Fibroblast of skin of right quadriceps (primary cell): ENCODE measurements around the gene CENPA.
"Not testable (repeated sequence)": the region's sequence is repeated elsewhere in the genome, so short reads cannot be mapped to it uniquely, and the experiment has no call there.

ENCODE experiments used
- DNase-seq: peaks from one replicate; pipeline ENCODE4 v3.0.0-alpha.2; 2013

Gene CENPA

GRCh38 chr2:26785431-26786206 lies at the start of gene CENPA:
TSS of gene CENPA (plus strand) at chr2:26786056. CDS start at chr2:26786197, 141 bp downstream.
- peak; percentile 100 for DNase-seq

- DNase-seq = no peak
Measured at GRCh38 chr2:26737221-26737620, 48.6 kb upstream of the CENPA start.

GRCh38 chr2:26738481-26738880 lies 47.4 kb upstream of the CENPA start:
- DNase-seq = no peak

- DNase-seq = no peak
Measured at GRCh38 chr2:26739514-26739913, 46.3 kb upstream of the CENPA start.

DNA sequence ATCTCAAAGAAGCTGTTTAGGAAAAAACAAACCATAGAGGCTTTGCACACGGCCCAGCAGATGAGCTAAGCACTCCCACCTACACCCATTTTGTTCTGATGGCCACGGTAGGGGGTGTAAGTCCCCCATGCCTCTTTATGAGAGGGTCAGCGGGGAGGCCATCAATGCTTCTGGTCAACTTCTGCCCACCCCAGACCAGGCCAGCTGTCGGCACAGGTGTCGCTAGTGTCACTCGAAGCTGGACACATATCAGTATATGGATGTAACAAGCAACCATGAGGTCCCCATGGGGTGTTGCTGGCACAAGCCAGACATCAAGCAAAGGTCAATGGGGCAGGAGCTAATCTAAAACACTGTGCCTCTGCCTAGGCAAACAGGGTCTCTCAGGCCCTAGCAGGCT lies 45.5 kb upstream of the CENPA start:
- DNase-seq = no peak

GRCh38 chr2:26740890-26741302 lies 45.0 kb upstream of the CENPA start:
- DNase-seq = no peak

DNA sequence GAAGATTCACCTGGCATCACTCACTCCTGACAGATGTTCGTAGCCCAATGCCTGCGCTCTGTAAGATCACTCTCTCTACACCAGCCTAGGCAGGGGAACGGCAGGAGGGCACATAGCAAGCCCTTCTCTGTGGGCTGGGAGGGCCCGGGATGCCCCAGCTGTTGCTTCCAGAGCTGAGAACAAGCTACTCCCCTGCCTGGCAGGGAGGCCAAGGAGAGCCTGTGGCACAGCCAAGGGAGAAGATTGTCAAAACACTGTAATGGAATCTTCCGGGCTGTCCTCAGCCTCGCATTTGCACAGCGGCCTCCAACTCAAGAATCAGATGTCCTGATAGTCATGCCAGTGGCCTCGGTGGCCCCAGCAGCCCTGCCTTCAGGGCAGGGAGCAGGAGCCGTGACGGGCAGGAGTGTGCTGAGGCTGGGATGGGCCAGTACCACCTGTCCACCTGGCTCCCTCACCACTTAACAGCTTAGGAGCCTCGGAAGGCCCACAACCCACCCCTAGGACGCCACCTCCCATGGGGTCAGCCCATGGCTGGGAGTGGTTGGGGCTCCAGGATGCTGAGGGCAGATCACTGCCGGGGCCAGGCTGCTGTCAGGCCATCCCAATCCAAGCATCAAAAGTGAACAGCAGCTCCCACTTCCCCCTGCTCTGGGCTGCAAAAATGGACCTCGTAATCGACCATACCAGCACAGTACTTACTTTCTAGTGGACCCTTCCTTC lies 43.6 kb upstream of the CENPA start:
- DNase-seq = no peak

- no peak for DNase-seq
Measured at GRCh38 chr2:26743852-26744251, 42.0 kb upstream of the CENPA start.

DNA sequence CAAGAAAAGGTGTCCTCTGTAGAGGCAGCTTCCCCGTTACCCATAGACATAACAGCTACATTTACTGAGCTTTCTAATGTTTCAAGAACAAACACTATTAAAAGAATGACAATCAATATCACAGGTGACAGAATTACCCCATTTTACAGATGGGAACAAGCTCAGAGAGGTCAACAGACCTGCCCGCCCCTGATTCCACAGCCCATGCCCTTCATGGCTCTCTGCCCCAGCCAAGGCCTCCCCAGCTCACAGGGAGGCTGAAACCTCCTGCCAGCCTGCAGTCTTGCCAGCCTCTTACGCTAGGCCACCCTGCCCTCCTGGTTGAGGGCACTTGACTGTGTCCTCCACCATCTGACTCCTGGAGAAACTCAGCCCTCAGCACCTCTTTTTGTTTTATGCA lies 40.9 kb upstream of the CENPA start:
- no peak for DNase-seq

DNA sequence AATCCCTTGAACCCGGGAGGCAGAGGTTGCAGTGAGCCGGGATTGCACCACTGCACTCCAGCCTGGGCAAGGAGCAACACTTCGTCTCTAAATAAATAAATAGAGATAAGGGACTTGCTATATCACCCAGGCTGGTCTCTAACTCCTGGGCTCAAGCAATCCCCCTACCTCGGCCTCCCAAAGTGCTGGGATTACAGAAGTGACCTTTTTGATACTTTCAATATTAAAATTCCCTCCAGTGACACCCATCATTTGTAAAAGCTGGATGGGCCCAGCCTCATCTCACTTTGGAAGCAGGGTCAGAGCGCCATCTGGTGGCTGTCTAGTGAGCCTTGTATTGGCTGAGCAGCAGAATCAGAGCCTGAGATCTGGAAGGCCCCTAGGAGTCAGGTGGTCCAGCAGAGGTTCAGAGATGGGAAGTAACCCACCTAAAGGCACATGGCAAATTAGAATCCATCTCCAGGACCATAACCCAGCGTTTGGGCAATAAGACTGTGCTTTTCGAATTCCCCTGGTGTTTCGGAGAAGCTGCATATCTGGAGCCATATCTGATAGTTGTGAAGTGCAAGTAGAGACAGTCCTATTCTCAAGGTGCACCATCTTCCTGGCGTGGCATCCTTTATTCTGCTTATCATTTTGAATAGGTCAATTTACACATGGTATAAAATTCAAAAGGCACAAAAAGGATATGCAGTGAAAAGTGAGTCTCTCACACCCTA lies 40.1 kb upstream of the CENPA start:
- peak; percentile 68 for DNase-seq

- no peak for DNase-seq
Measured at GRCh38 chr2:26746934-26747333, 38.9 kb upstream of the CENPA start.

- DNase-seq = peak; percentile 64
Measured at GRCh38 chr2:26749787-26750420, 36.0 kb upstream of the CENPA start.

DNA sequence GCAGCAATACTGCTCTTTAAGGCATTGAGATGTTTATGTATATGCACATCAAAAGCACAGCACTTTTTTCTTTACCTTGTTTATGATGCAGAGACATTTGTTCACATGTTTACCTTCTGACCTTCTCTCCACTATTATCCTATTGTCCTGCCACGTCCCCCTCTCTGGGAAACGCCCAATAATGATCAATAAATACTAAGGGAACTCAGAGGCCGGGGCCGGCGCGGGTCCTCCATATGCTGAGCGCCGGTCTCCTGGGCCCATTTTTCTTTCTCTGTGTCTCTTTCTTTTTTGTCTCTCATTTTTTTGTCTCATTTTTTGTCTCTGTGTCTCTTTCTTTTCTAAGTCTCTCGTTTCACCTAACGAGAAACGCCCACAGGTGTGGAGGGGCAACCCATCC lies 35.4 kb upstream of the CENPA start:
- not testable (repeated sequence) for DNase-seq

DNA sequence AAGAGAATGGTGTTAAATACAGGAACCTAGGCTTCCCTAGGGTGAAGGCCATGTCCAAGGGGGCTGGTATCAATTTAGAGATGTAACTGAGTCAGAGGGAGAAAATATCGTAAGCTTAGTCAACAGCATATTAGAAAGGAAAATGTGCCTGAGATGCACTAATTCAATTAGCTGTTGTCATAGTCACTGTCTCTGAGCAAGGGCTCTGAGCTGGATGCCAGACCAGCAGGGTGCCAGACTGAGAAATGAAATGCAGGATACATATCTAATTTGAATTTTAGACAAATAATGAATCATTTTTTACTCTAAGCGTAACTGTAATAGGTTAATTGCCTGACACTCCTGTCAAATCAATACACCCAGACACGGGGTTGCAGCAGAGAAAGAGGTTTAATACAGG lies 33.2 kb upstream of the CENPA start:
- DNase-seq = peak; percentile 76

- DNase-seq = no peak
Measured at GRCh38 chr2:26754539-26754938, 31.3 kb upstream of the CENPA start.

DNA sequence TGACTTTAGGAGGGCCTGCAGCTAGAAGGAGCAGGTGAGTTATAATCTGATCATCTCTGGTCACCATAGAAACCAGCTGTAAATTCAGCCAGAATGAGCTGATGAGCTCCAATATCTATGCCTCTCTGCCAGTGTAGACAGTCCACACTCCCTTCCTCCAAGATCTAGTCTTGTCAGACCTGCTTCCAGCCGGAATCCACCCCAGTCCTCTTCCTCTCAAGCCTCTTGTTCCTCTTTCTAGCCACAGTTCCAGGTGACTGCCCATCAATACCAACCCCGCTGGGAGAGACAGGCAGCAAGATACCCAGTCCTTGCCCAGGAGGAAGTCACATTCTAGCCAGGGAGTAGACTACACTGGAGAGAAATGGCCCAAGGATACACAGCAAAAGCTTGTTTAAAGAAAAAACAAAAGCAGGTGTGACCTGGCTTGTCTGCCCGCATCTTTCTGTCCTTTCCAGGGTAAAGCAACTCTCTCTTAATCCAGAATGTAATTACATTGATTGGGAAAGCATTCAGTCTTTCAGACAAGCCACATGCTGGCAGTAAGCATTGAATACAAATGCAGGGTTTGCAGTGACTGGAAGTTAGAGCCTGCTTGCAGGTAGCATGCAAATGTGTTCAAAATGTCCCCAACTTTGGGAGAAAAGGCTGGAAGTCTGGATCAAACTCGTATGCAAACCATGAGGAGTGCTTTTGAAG lies 30.7 kb upstream of the CENPA start:
- no peak for DNase-seq

GRCh38 chr2:26756337-26756736 lies 29.5 kb upstream of the CENPA start:
- DNase-seq = no peak

- peak; percentile 99 for DNase-seq
Measured at GRCh38 chr2:26757873-26758789, 27.7 kb upstream of the CENPA start.

DNA sequence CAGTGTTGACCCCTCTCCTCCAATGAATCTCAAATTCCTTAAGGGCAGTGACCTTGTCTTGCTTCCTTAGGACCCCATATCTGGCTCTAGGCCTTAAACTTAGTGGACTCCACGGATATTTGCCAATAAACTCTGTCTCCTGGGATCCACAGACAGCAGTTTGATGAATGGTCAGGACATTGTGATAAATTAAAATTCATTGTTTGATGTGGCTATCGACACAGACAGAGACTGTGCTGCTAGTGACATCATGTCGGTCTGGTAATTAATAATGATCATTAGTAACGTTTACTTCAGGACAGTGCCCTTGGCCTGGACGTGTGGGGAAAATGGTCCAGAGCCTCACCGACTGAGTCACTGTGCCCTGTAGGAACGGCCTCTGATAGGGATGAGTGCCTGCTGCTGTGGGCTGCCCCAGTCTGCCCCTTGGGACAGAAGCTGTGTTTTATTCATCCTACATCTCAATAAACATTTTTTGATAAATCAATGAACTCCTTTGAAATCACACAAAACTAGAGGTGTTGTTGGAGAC lies 27.0 kb upstream of the CENPA start:
- no peak for DNase-seq

- DNase-seq = no peak
Measured at GRCh38 chr2:26759845-26760244, 26.0 kb upstream of the CENPA start.

GRCh38 chr2:26760991-26761390 lies 24.9 kb upstream of the CENPA start:
- DNase-seq = not testable (repeated sequence)
